Activated CD4-positive, alpha-beta T cell treated with anti-CD3 and anti-CD28 coated beads, Interleukin-2, amount 10 ng/mL, durations not matched to agents 7 days and 5 days (primary cell): Measurements from ENCODE around the gene ALPP. TPM values are rescaled to one million over a fixed set of nuclear protein-coding genes. Genes with fewer than 3 reads are reported as not detected.
"Not testable (repeated sequence)": the region's sequence is repeated elsewhere in the genome, so short reads cannot be mapped to it uniquely, and the experiment has no call there.

ENCODE experiments used
- CTCF ChIA-PET: fragments of 350-600 bp; sonication (Branson Sonifier 250); formaldehyde crosslinking; loops from one replicate; lab custom pipeline; 2021; ENCODE audit warnings: antibody characterized with exemption; lab: Charles Lee
- POLR2A ChIA-PET: fragments of 350-600 bp; sonication (Branson Sonifier 250); formaldehyde crosslinking; loops from one replicate; lab custom pipeline; 2021; ENCODE audit warnings: antibody characterized with exemption; lab: Charles Lee
- DNase-seq: peaks from one replicate; pipeline ENCODE4 v3.0.0-alpha.2; 2020
- H3K27ac Mint-ChIP-seq: one replicate; pipeline ENCODE4 v1.8.0; 2021; ENCODE audit warnings: mild to moderate bottlenecking, moderate library complexity, mixed read lengths
- H3K27me3 Mint-ChIP-seq: one replicate; pipeline ENCODE4 v1.8.0; 2021; ENCODE audit warnings: mixed read lengths
- H3K36me3 Mint-ChIP-seq: one replicate; pipeline ENCODE4 v1.8.0; 2021; ENCODE audit warnings: low read depth, mixed read lengths
- H3K4me1 Mint-ChIP-seq: one replicate; pipeline ENCODE4 v1.8.0; 2021; ENCODE audit warnings: mixed read lengths
- H3K4me3 Mint-ChIP-seq: one replicate; pipeline ENCODE4 v1.8.0; 2021; ENCODE audit warnings: mild to moderate bottlenecking, moderate library complexity, mixed read lengths
- H3K9me3 Mint-ChIP-seq: one replicate; pipeline ENCODE4 v1.8.0; 2021; ENCODE audit warnings: mixed read lengths
- total RNA-seq, 2 experiments: library from RNA; stranded (reverse); gene quantifications; one replicate each; pipeline ENCODE4 v1.2.3, GENCODE V29; 2021

ALPP gene
- total RNA-seq, 2 experiments from 2014 or later, result not detected

GRCh38 chr2:232396683-232397082 lies 18.1 kb downstream of the ALPP start:
- POLR2A ChIA-PET, result no interaction called here
- Mint-ChIP-seq H3K36me3 (no peaks in the 10 kb centered on the region), H3K27ac (no peak overlapping the region), H3K27me3 (peaks cover 20% of the 10 kb centered on the region), H3K4me1 (no peaks in the 10 kb centered on the region), H3K4me3 (no peak overlapping the region), H3K9me3 (no peaks in the 10 kb centered on the region)
- DNase-seq, result no peak
- CTCF ChIA-PET, result interaction anchor here (0.6 to 1.7 kb wide), 2 partner anchors 14 to 67 kb away, joined by 3 to 4 read pairs; no protein-coding TSS in a partner anchor

GRCh38 chr2:232398293-232399034 lies 19.9 kb downstream of the ALPP start:
- no peaks in the 10 kb centered on the region for H3K36me3 Mint-ChIP-seq
- ChIA-PET CTCF (interaction anchor here (0.8 to 1.5 kb wide), 2 partner anchors 18 to 31 kb away, joined by 3 to 5 read pairs; no protein-coding TSS in a partner anchor), POLR2A (no interaction called here)
- H3K27ac Mint-ChIP-seq, result no peak overlapping the region
- no peak for DNase-seq
- H3K4me1 Mint-ChIP-seq, result no peaks in the 10 kb centered on the region
- H3K9me3 Mint-ChIP-seq, result no peaks in the 10 kb centered on the region
- H3K4me3 Mint-ChIP-seq, result no peak overlapping the region
- H3K27me3 Mint-ChIP-seq, result peaks cover 17% of the 10 kb centered on the region

DNA sequence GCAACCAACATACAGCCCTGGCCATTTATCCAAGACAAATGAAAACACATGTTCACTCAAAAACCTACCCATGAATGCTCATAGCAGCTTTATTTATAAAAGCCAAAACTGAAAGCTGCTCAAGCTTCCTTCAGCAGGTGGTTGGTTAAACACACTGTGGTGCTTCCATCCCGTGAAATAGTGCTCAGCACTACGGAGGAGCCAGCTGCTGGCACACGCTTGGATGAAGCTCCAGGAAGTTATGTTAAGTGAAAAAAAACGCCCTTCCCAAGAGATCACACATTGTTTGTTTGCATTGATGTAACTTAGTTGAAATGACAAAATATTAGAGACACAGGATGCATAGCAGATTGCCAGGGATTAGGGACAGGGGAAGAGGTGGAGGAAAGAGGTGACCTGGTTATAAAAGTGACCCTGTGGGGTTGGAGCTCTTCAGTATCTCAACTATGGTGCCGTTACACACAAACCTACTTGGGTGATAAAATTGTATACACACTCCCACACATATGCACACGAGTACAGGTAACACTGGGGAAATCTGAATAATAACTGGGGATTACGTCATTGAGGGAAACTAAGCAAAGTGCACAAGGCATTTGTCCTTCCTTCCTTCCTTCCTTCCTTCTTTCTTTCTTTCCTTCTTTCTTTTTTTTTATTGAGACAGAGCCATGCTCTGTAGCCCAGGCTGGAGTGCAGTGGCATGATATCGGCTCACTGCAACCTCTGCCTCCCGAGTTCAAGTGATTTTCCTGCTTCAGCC lies 21.9 kb downstream of the ALPP start:
- no peak for DNase-seq
- POLR2A ChIA-PET, result no interaction called here
- Mint-ChIP-seq H3K36me3 (no peaks in the 10 kb centered on the region), H3K27ac (no peak overlapping the region), H3K9me3 (no peaks in the 10 kb centered on the region), H3K4me3 (no peak overlapping the region), H3K27me3 (peaks cover 14% of the 10 kb centered on the region), H3K4me1 (no peaks in the 10 kb centered on the region)
- CTCF ChIA-PET, result interaction anchor here (0.6 kb wide), 1 partner anchor 20 kb away, joined by 3 read pairs; no protein-coding TSS in a partner anchor

GRCh38 chr2:232402518-232402917 lies 24.0 kb downstream of the ALPP start:
- CTCF ChIA-PET, result interaction anchor here (0.6 kb wide), 1 partner anchor 403 kb away, joined by 4 read pairs; no protein-coding TSS in a partner anchor
- Mint-ChIP-seq H3K36me3 (no peaks in the 10 kb centered on the region), H3K9me3 (no peaks in the 10 kb centered on the region), H3K27me3 (peaks cover 11% of the 10 kb centered on the region), H3K4me3 (no peak overlapping the region), H3K4me1 (no peaks in the 10 kb centered on the region), H3K27ac (no peak overlapping the region)
- POLR2A ChIA-PET, result no interaction called here
- DNase-seq, result no peak

- Mint-ChIP-seq H3K27ac (no peak overlapping the region), H3K4me1 (no peaks in the 10 kb centered on the region), H3K27me3 (peaks cover 1% of the 10 kb centered on the region), H3K4me3 (no peak overlapping the region), H3K36me3 (no peaks in the 10 kb centered on the region), H3K9me3 (no peaks in the 10 kb centered on the region)
- POLR2A ChIA-PET, result interaction anchor here (0.6 kb wide), 1 partner anchor 552 kb away, joined by 3 read pairs; no protein-coding TSS in a partner anchor
- CTCF ChIA-PET, result interaction anchor here (0.5 to 1.3 kb wide), 2 partner anchors 11 to 530 kb away, joined by 3 to 4 read pairs; no protein-coding TSS in a partner anchor
- no peak for DNase-seq
Measured at GRCh38 chr2:232405943-232406510, 27.5 kb downstream of the ALPP start.

- Mint-ChIP-seq H3K9me3 (no peaks in the 10 kb centered on the region), H3K4me3 (no peak within 1 kb of the TSS), H3K27ac (no peak within 1 kb of the TSS), H3K4me1 (no peaks in the 10 kb centered on the region), H3K27me3 (peaks cover 1% of the 10 kb centered on the region), H3K36me3 (no peaks in the 10 kb centered on the region)
- CTCF ChIA-PET, result interaction anchor here (0.5 to 1.3 kb wide), 2 partner anchors 10 to 530 kb away, joined by 3 to 4 read pairs; no protein-coding TSS in a partner anchor
- POLR2A ChIA-PET, result interaction anchor here (0.6 kb wide), 1 partner anchor 553 kb away, joined by 3 read pairs; no protein-coding TSS in a partner anchor
- no peak for DNase-seq
Measured at GRCh38 chr2:232406556-232407310, 28.2 kb downstream of the ALPP start, which contains the start of gene ALPG. Gene ALPG, plus strand, starts transcription at chr2:232406844. Its CDS starts 51 bp downstream, at chr2:232406895.

DNA sequence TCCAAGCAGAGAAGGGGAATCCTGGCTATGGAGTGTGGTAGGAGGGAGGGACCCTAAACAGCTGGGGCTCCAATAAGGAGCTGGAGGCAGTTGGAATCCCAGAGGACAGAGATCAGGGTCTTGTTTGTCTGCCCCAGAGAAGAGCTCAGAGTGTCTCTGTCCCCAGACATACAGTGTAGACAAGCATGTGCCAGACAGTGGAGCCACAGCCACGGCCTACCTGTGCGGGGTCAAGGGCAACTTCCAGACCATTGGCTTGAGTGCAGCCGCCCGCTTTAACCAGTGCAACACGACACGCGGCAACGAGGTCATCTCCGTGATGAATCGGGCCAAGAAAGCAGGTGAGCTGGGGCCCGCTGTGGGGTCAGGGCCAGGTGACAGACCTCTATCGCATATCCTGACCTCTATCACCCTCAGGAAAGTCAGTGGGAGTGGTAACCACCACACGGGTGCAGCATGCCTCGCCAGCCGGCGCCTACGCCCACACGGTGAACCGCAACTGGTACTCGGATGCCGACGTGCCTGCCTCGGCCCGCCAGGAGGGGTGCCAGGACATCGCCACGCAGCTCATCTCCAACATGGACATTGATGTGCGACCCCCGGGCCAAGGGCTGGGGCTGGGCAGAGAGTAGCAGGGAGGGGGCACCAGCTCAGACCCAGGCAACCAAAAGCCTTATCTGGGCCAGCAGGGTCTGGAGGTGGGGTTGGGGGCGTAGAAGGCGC lies 29.0 kb downstream of the ALPP start:
- CTCF ChIA-PET, H3K9me3 Mint-ChIP-seq, H3K4me3 Mint-ChIP-seq, H3K4me1 Mint-ChIP-seq, DNase-seq, POLR2A ChIA-PET, H3K27me3 Mint-ChIP-seq, H3K27ac Mint-ChIP-seq, H3K36me3 Mint-ChIP-seq: not testable (repeated sequence)

DNA sequence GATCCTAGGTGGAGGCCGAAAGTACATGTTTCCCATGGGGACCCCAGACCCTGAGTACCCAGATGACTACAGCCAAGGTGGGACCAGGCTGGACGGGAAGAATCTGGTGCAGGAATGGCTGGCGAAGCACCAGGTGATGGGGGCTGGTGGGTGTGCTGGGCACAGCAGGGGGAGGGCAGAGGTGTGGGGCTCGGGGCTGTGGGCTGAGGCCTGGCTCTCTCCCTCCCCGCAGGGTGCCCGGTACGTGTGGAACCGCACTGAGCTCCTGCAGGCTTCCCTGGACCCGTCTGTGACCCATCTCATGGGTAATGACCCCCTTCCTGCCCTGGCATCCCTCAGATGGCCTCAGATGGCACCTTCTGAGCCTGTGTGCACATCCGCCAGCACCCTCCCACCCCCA lies 29.7 kb downstream of the ALPP start:
- POLR2A ChIA-PET, CTCF ChIA-PET, H3K27ac Mint-ChIP-seq, H3K9me3 Mint-ChIP-seq, H3K36me3 Mint-ChIP-seq, H3K4me1 Mint-ChIP-seq, DNase-seq, H3K4me3 Mint-ChIP-seq: not testable (repeated sequence)
- peaks cover 13% of the 10 kb centered on the region for H3K27me3 Mint-ChIP-seq

- H3K27ac Mint-ChIP-seq, CTCF ChIA-PET, H3K9me3 Mint-ChIP-seq, POLR2A ChIA-PET, H3K4me1 Mint-ChIP-seq, H3K4me3 Mint-ChIP-seq, H3K36me3 Mint-ChIP-seq, DNase-seq: not testable (repeated sequence)
- H3K27me3 Mint-ChIP-seq, result peaks cover 22% of the 10 kb centered on the region
Measured at GRCh38 chr2:232409617-232410016, 31.1 kb downstream of the ALPP start.

DNA sequence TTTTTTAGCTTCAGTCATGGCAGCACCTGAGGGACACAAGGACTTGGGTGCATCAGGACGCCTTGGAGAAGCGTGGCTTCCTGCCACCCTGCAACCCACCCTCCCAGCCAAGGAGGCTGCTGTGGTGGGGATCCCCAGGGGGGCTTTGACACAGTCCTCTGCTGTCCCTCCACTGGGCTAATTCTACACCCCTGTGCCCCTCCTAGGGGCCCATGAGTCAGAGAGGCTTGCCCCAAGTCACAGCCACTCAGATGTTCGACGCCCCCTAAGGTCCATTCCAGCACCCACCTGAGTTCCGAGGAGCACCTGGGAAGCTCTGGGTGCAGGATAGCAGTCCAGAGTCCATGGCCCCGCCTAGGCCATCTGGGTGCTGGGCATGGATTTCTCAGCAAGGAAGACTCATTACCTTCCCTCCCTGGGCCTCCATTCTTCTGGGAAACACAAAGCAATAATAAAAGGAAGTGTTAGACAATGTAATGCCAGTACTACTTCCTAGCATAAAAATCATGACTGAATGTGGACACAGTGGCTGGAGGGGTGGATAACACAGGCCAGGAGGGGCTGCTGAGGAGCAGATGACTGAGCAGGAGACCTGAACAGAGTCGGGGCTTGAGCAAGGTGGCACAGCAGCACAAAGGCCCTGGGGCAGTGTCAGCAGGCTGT lies 31.8 kb downstream of the ALPP start:
- Mint-ChIP-seq H3K27ac (no peak overlapping the region), H3K9me3 (no peaks in the 10 kb centered on the region), H3K4me3 (no peak overlapping the region), H3K4me1 (peaks cover 10% of the 10 kb centered on the region), H3K36me3 (no peaks in the 10 kb centered on the region), H3K27me3 (peaks cover 22% of the 10 kb centered on the region)
- CTCF ChIA-PET, result interaction anchor here (1.1 kb wide), 1 partner anchor 14 kb away, joined by 4 read pairs; no protein-coding TSS in a partner anchor
- DNase-seq, result no peak
- POLR2A ChIA-PET, result no interaction called here

DNA sequence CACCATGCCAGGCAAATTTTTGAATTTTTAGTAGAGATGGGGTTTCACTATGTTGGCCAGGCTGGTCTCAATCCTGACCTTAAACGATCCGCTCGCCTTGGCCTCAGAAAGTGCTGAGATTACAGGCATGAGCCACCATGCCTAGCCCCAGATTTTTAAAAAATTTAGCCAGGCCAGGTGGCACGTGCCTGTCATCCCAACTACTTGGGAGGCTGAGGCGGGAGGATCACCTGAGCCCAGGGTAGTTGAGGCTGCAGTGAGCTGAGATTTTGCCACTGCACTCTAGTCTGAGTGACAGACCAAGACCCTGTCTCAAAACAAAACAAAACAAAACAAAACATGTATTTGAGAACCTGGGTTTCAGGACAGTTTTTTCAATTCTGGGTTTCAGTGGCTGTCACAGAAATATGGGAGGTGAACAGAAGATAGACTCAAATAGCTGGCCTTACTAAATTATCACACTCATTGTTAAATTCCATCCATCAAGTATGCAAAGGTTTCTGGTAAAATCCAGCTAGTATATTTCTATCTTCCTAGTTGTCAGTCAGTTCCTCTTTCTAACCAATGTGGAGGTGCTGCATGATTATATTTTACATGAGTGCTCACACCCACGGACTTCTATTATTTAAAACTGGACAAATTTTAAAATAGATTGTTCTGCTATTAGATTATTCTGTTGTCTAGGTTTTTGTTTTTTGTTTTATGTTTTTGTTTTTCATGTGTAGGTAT lies 33.5 kb downstream of the ALPP start:
- peaks cover 23% of the 10 kb centered on the region for H3K27me3 Mint-ChIP-seq
- peaks cover 10% of the 10 kb centered on the region for H3K4me1 Mint-ChIP-seq
- ChIA-PET POLR2A (no interaction called here), CTCF (interaction anchor here (1.1 kb wide), 1 partner anchor 14 kb away, joined by 3 read pairs; no protein-coding TSS in a partner anchor)
- no peak overlapping the region for H3K4me3 Mint-ChIP-seq
- no peaks in the 10 kb centered on the region for H3K36me3 Mint-ChIP-seq
- no peaks in the 10 kb centered on the region for H3K9me3 Mint-ChIP-seq
- DNase-seq, result no peak
- H3K27ac Mint-ChIP-seq, result no peak overlapping the region
